Activated effector memory CD4-positive, alpha-beta T cell treated with anti-CD3 and anti-CD28 coated beads, Interleukin-2, amount 50 U/mL, for 16 hours (primary cell): ENCODE results near the gene TH.
A peak's percentile ranks its signal among the peaks of the same experiment; 100 is the strongest.

Experiments
- DNase-seq: peaks from one replicate; pipeline ENCODE4 v3.0.0-alpha.2; 2020

TH gene

DNA sequence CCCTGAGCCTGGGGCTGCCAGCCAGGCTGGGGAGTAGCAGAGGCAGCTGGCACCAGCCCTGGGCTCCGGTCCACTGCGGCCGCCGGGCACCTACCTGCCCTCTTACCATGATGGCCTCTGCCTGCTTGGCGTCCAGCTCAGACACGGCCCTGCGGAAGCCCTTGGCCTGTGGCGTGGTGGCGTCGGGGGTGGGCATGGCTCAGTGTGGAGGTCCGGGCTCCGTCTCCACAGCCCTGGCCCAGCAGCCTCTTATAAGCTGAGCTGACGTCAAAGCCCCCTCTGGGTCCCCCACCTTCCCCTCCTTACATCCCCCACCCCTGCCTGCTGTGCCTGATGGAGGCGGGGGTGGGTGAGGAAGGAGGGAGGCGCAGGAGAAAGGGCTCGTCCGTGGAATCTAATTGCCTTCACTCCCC lies at the start of gene TH:
Gene TH, minus strand, starts transcription at position 225 of the 413 bp plus-strand sequence. Its CDS starts 29 bp downstream, at position 196.
- no peak for DNase-seq

DNA sequence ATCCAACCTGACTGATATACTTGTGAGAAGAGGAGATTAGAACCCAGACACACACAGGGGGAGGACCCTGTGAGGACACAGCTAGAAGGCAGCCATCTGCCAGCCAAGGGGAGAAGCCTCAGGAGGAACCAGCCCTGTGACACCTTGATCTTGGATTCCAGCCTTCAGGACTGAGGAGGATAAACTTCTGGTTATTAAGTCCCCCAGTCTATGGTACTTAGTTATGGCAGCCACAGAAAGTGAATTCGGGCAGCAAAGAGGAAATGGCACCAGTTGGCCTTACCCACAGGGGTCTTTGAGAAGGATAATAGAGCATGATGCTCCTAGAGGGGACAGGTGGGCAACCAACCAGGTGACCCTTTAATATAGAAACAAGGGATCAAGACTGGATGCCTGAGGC lies 49.4 kb upstream of the TH start:
- no peak for DNase-seq

DNA sequence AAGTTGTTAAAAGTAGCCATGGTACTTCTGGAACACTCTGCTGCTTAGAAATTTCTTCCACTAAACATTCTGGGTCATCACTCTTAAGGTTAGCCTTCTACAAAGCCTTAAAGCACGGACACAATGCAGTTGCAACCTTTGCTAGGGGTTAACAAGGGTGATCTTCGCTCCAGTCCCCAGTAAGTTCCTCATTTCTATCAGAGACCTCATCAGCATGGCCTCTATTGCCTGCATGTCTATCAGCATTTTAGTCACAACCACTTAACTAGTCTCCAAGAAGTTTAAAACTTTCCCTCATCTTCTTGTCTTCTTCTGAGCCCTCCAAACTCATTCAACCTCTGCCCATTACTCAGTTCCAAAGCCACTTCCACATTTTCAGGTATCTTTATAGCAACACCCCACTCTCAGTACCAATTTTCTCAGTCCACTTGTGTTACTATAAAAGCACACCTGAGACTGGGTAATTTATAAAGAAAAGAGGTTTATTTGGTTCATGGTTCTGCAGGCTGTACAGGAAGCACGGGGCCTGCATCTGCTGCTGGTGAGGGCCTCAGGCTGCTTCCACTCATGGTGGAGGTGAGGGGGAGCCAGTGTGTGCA lies 48.7 kb upstream of the TH start:
- no peak for DNase-seq

DNA sequence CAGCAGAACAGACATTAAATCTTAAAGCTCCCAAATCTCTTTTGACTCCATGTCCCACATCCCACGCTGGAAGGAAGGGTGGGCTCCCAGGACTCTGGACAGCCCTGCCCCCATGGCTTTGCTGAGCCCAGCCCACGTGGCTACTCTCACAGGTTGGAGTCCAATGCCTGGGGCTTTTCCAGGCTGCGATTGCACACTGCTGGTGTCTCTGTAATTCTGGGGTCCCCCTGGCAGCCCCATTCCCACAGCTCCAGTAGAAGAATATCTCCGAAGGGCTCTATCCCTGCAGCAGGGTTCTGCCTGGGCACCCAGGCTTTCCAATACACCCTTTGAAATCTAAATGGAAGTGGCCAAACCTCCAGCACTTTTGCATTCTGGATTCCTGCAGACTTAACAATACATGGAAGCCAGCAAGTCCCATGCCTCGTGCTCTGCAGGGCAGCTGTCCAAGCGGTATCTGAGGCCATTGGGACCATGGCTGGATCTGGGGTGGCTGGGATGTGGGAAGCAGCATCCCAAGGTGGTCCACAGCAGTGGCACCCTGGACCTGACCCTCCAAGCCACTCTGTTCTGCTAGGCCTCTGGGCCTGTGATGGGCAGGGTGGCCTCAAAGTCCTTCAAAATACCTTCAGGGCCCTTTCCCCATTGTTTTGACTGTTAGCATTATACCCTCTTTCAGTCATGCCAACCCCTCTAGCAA lies 47.9 kb upstream of the TH start:
- no peak for DNase-seq

DNA sequence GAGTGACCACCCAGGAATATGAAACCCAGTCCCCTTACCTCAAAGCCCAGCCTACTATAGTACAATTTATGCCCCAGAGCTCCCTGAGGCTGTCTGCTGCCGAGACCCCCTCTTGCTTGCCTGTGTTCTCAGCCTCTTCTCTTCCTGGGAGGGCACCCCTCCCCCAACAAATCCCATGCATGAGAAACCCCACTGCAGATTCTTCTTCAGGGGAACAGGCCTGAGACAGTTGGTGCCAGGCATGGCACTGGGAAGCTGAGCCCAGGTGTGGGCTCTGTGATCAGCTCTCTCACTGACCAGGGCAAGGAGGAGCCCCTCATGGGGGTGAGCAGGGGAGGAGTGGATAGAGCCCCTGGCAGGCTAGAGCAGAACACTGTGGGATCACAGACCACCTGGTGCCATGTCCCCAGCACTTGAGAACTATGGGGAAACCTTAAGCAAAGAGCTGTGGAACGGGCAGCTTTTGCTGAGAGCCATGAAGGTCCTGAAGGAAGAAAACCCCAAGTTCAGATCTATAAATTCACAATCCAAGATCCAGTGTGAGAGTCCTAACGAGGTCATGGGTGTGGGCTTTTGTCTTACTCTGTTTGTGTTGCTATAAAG lies 46.5 kb upstream of the TH start:
- DNase-seq, result no peak

DNA sequence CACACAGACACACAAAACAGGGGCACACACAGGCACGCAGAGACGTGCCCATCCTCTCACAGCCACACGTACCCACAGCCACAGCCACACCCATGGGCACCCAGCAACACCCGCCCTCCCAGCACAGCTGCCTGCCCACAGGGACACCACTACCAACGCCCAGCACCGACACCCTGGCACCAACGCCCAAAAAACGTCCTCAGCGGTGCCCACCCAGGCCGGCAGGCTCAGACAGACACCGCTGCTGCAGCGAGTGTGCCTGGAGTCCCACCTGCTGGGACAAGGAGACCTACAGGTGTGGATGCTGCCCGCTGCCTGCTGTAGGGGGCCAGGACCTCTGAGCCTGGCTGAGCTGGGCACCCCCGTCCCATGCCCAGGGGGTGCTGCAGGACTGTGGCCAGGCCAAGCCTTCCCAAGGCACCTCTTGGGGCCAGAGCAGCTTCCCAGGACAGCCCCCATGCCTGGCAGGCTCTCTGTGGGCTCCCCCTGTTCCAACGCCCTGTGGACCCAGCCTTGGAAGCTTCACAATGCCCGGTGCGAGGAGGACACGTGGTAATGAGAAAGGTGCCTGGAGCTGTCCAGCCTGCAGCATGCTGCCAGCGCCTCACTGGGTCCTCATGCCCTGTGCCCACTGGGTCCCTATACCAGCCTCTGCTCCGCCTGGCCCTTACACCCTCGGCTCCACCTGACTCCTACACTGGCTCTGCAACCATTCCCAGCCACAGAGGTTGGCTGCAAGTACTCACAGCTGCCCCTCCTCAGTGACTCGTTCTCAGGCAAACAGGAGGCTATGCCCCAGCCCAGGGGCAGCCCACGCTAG lies 45.8 kb upstream of the TH start:
- DNase-seq, result peak; percentile 60

DNA sequence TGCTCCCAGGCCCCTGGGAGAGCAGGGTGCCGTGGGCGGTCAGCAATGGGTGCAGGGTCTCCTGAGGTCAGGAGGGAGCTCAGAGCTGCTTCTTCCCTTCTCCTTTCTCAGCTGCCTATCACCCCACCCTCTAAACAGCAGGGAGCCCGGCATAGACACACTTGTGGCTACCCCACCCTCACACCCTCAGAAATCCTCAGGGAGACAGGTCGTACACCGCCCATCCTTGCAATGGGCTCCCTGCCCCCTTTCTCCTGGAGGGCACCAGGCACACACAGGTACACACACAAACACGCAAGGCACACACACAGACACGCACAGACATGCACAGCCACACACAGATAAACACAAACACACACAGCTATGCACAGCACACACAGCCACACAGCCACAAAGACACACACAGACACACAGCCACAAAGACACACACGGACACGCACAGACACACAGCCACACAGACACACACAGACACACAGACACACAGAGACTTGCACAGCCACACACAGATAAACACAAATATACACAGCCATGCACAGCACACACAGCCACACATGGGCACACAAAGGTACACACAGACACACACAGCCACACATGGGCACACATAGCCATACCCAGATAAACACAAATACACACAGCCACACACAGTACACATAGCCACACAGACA lies 44.9 kb upstream of the TH start:
- DNase-seq, result no peak

DNA sequence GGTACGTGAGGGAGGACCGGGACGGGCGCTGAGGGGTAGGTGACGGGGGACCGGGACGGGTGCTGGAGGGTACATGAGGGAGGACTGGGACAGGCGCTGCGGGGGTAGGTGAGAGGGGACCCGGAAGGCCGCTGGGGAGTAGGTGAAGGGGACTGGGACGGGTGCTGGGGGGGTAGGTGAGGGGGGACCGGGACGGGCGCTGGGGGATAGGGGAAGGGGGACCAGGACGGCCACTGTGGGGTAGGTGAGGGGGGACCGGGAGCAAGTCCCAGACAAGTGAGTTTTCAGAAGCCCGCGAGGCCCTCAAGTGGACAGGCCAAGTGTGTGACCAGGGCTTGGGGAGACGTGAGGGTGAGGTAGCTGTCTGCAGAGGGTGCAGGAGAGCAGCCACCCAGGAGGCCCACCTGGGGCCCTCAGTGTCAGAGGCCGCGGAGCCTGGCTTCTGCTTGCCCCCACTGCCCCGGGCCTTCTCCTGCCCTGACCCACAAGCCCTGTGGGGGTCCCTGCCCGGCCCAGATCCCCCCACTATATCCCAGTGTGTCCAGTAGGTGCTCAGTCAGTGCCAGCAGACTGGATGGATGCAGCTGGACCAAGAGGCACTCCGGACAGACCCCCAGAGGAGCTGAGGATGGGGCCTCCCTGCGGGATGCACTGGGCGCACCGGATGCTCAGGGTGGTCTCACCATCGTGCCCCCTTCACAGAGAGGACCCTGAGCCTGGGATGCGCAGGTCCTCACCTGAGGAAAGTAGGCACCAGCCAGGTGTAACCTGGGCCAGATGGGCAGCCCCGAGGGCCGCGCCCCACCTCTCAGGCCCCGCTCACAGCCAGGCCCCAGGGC lies 44.2 kb upstream of the TH start:
- DNase-seq, result peak; percentile 57

DNA sequence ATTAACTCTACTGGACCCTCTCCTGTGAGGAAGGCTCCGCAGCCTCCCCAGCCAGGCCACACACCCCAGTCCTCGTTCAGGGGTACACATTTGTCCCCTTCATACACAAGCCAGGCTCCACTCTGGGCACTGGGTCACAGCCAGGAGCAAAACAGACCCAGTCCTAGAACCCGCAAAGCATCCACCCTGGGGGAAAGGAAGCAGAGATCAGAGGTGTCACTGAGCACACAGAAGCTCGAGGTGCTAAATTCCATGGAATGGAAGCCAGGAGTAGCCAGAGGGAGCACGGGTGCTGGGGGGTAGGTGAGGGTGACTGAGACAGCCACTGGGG lies 43.6 kb upstream of the TH start:
- no peak for DNase-seq

DNA sequence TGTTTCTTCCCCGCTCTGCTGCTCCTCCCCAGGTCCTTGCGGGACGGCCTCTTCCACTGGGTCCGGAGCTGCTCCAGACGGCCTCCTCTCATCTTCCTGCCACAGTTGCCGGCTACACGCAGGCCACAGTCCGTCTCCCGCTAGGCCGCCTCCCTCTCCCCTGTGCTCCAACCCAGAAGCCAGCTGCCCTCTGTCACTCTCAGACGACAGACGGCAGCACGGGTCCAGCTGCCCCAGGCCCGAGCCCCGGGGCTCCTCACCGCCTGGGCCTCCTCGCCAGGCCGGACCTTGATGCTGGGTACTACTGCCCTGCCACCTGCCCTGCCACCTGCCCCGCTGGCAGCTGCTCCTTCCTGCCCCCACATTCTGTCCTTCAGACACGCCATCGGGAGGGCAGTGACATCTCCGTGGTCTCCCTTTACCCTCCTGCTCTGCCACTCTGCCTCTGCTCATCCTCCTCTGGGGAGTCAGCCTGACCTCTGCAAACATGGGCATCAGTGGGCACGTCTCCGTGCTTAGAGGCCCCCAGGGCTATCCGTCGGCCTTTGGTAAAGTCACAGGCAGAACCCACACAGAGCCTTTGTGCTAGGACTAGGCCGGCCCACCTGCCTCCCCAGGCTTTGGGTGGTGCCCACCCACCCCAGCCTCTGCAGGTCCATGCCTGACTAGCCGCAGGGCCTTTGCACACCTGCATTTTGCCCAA lies 43.1 kb upstream of the TH start:
- DNase-seq, result peak; percentile 54

DNA sequence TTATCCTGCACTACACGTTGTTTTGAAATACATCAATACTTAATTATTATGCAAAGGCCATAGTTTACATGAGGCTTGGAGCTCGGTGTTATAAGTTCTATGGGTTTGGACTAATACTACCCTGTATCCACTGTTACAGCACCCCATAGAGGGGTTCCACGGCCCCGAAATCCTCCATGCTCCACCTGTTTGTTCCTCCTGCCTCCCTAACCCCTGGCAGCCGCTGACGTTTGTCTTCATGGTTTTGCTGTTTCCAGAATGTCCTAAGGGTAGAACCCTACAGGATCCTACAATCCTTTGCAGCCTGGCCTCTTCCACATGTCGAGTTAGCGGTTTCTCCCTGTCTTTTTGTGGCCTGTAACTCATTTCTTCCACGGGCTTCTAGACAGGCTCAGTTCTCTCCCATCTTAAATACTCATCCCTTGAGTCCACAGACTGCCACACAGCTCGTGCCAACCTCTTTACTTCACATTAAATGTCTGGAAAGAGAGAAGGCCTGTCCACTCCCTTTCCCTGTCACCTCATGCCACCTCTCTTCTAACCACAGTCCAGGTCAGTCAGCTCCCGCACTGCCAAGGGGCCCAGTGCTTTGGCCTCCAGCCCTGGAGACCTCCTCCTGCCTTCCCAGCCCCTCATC lies 42.4 kb upstream of the TH start:
- DNase-seq, result peak; percentile 53

DNA sequence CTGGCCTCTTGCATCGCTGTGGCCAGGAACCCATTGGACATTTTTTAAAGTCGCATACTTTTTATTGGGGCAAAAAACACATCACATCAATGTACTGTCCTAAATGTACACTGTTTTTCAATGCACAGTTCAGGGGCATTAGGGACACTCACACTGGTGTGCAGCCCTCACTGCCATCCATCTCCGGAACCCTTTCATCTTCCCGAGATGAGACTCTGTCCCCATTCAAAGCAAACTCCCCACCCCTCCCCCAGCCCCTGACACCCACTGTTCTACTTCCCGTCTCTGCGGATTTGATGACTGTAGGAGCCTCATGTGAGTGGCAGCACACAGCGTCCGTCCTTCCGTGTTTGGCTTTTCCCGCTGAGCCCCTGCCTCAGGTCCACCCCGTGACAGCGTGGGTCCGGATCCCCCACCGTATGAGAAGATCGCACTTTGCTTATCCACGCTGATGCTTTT lies 41.8 kb upstream of the TH start:
- DNase-seq, result peak; percentile 62

DNA sequence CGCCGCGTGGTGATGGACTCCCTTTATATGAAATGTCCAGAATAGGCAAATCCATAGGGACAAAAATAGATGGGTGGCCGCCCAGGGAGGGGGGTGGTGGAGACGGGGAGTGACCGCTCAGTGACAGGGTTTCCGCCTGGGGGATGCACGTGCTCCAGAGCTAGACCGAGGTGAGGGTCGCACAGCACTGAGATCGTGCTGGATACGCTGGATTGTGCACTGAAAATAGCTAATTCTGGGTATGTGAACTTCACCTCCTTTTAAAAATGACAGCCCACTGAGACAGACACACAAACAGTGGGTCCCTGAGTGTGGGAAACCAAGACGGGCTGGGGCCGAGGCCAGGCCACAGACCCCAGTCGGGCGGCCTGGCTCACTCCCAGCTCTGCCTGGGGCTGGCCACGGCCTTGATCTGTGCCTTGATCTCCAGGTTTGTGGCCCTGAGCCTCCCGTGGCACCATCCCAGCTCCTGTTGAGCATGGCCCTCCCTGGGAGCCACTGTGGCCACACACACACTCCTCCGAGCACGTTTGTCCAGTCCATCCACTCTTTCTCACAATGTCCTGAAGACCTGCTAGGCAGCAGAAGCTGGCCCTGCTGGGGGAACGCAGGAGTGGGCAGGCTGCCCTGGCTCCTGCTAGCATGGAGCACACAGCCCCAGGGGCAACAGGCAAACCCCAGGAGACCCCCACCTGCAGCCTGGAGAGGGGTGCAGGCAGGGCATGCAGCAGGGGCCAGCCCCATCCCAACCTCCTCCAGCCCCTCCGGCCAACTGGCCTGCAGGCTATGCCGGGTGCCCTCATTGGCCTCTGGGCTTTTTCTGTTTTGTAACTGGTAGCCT lies 41.0 kb upstream of the TH start:
- DNase-seq, result peak; percentile 36

DNA sequence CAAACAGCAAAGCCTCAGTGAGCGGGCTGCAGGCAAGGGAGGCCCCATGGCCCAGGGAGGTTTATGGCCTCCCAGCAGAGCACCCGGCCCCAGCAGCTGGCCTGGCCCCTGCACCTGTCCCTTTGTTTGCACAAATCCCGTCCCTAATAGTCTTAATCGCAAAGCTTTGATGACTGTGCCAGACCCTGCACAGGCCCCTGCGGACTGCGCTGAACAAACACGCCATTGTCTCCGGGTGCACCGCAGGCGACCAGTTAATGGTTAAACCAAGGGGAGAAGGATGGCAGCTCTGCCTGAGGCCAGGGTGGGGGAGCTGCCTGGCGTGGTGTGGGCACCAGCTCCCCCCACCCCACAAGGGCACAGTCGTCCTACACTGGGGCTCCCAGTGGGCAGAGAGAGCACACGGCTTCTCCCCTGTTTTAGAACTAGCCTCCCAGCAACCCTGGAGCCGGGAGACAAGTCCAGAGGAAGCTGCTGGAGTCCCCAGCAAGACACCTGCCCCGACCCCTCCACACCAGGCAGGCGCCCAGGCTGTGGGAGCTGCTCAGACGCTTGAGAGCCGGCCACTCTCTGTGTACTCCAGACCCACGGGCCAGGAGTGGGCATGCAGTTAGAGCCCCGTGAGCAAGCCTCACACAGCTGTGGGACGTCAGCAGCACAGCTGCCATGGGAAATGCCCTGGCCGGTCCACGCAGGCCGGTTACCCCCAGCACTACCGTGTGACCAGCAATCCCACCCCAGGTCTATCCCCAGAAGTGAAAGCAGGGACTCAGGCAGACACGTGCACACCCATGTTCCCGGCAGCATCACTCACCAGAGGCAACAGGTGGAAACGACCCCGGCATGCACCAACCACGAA lies 39.7 kb upstream of the TH start:
- peak; percentile 57 for DNase-seq

DNA sequence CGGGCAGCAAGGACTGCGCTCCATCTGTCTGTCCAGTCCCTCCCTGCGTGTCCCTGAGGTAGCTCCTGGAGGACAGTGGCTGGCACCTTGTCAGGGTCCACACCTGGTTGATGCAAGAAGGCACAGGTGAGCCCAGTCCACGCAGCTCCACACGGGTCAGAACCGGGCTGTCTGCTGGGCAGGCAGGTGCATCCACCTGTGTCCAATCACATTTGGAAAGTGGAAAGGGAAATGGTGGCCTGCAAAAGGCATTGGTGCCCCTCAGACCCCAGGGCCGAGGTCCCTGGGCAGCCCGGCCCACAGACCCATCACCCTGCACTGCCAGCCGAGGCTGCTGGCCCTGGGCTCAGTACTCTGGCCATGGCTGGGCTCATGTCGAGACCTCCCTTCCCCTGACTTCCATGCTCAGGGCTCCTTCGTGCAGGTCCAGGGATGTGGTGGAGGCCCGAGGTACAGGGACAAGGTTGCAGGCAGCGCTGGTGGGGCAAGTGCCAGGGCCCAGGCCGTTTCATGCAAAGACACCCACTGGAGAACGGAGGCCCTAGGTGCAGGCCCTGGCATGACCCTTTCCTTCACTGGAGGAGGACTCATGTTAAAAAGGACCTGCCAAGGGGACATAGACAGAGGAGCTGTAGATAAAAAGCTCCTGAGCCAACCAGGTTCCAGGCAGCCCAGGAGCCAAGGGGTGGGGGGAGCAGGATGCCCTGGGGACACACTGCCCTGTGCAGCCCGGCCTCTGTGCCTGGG lies 38.9 kb upstream of the TH start:
- DNase-seq, result peak; percentile 49

DNA sequence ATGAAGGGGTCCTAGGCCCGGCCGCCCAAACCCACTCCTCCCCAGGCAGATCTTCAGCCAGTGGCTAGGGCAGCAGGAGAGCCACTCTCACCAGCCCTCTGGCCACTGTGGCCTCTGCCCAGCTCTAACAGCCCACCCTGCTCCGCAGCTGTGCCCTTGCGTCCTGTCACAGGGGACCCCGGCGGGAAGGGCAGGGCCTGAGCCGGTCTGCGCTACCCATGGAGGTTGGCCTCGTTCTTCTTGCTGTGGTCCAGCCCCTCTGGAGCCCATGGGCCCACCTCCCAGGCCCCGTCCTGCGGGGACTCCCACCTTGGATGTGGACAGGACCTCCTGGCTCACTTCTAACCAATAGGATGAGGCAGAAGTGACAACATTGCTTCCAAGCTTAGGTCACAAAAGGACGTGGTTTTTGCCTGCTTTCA lies 38.3 kb upstream of the TH start:
- DNase-seq, result peak; percentile 58

DNA sequence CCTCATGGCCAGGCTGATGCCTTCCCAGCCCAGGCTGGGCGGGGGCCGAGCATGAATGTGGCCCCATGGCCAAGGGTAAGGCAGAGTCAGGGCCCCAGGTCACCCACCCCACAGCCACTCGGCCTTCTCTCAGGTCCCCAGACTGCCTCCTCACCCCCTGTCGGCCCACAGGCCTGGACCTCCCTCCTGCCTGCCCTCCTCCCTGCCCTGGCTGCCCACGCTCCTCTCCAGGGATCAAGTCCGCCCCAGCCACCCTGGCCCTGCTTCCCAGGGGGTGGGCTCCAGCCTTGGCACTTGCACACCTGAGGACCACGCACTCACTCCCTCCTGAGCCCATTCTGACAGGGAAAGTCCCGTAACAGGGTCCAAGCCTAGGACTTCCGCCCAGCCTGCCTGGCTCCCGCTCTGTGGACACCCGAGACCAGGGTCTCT lies 37.8 kb upstream of the TH start:
- DNase-seq, result peak; percentile 55
